Ovary (tissue), 9 donors: ENCODE data around the gene SCYL1. TPM values are rescaled to one million over a fixed set of nuclear protein-coding genes. Genes with fewer than 3 reads are reported as not detected.

ENCODE experiments used
- DNase-seq, 5 donors: peaks; one replicate each; pipeline ENCODE4 v3.0.0-alpha.2; 2019 to 2020
- H3K27ac ChIP-seq, 2 donors: fragments of 200-600 bp; one replicate each; pipeline versions ENCODE4 v1.5.1 to v1.8.0; 2019 to 2022
- H3K27me3 ChIP-seq: fragments of 200-600 bp; one replicate; pipeline ENCODE4 v1.8.0; 2022
- H3K36me3 ChIP-seq: fragments of 200-600 bp; sonication (generic); one replicate; pipeline ENCODE4 v1.5.1; 2019
- H3K4me1 ChIP-seq: one replicate; pipeline ENCODE4 v1.8.1; 2013; ENCODE audit warnings: mild to moderate bottlenecking, moderate library complexity; ENCODE audit not compliant: insufficient read depth
- H3K4me3 ChIP-seq: fragments of 200-600 bp; sonication (generic); one replicate; pipeline ENCODE4 v1.5.1; 2017
- H3K9me3 ChIP-seq, 2 donors: fragments of 200-600 bp in 1 of 2; sonication (generic) in 1 of 2; one replicate each; pipeline versions ENCODE4 v1.5.1 to v1.8.1; 2013 to 2019; ENCODE audit warnings: mild to moderate bottlenecking in 1 of 2, moderate library complexity in 1 of 2
- EP300 ChIP-seq: sonication (generic); formaldehyde crosslinking; IDR thresholded peaks from one replicate; pipeline ENCODE4 v1.6.1; 2017; ENCODE audit warnings: antibody characterized with exemption
- POLR2A ChIP-seq: fragments of 450-650 bp; IDR thresholded peaks from one replicate; pipeline ENCODE4 v1.6.1; 2017; ENCODE audit warnings: antibody characterized with exemption, mild to moderate bottlenecking, moderate library complexity
- WGBS, 3 donors: extraction: QIAGEN DNeasy Blood & Tissue Kit in 1 of 3; methylation state at CpG; one replicate each; pipeline versions ENCODE4 v1.1.5 to v1.1.7; 2013 to 2017; 5-methylcytosine and 5-hydroxymethylcytosine counted together
- intact Hi-C, 4 donors: fragments of 100-400 bp; cut with DNase I; formaldehyde crosslinking; loops; one replicate each; pipeline versions ENCODE4 v1.11.0 to v1.15.1; 2022 to 2023
- polyA plus RNA-seq, 2 donors: library from polyadenylated mRNA; stranded (reverse); fragments of 200-250 nt in 1 of 2; fragments of 350-450 nt in 1 of 2; fragmentation: Illumina TruSeq in 1 of 2; extraction: RNeasy Lipid Tissue Mini Kit (QIAGEN cat#74804) in 1 of 2; gene quantifications; one replicate each; pipeline ENCODE4 v1.2.3, GENCODE V29; 2013 to 2014
- total RNA-seq, 7 donors: library from RNA; depleted of rRNA in 2 of 7; stranded (reverse); fragments of >200 nt in 2 of 7; fragmentation: NEBNext Ultra II Directional in 3 of 7; extraction: Animal tissue kit (Norgen Biotek cat#: 25700) in 3 of 7; gene quantifications; one replicate each; pipeline versions ENCODE4 v1.1.0 to v1.2.4, GENCODE V29; 2016 to 2023
- TF ChIP-seq, protein P1 (sequence below), 3 donors: fragments of 450-650 bp in 2 of 3; fragments of 200-600 bp in 1 of 3; IDR thresholded peaks; one replicate each; pipeline versions ENCODE4 v1.5.1 to v1.8.0; 2016 to 2022; ENCODE audit warnings: antibody characterized with exemption in 3 of 3, mild to moderate bottlenecking in 1 of 3
- donor health status: DM: no; HTN: no; CAD: no; lungs with moderate emphysema.
- donor health status: DM: no; HTN: no; CAD: no.
- donor health status: Bipolar disorder and iron deficiency.
- donor health status: DM: yes; HTN: yes; CAD: no.
- donor health status: DM: no; HTN: no; CAD: no.
- donor health status: DM: yes; HTN: yes; CAD: no.

Gene SCYL1
- total and polyA plus RNA-seq, 9 donors, result 11.7 to 118 (median 86.6) TPM

DNA sequence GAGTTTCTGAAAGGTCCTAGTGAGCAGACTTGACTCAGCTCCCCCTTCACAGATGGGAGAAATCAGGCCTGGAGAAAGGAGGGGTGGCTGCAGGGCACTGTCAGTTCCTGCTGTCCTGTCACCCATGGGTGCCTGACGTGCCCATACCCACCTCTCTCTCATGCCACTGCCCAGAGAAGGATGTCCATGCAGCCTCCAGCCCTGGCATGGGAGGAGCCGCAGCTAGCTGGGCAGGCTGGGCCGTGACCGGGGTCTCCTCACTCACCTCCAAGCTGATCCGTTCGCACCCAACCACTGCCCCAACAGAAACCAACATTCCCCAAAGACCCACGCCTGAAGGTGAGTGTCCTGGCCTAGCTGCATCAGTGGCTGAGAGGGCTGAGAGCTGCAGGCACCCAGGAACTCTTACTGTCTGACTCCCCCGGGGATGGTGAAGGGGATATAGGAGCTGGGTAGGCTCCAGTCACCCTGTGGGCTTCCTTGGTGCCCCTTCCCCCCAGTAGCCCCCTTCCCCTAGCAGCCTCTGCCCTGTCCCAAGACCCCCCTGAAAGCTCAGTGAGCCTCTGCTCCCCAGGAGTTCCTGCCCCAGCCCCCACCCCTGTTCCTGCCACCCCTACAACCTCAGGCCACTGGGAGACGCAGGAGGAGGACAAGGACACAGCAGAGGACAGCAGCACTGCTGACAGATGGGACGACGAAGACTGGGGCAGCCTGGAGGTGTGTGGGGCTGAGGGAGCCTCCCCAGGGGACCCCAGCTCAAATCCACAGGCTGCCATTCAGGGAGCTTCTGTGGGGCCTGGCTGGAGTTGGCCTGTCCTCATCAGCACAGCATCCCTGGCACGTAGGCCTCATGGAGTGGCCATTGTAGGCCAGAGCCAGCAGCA, 11.8 kb downstream of the SCYL1 start:
- H3K36me3 ChIP-seq, result no peaks in the 10 kb centered on the region
- 74 to 80% (median 78%) methylated on average over 12 of the region's 12 CpGs for WGBS, 3 donors
- DNase-seq, result no peak
- H3K4me3 ChIP-seq, result no peak overlapping the region
- H3K27me3 ChIP-seq, result no peaks in the 10 kb centered on the region
- H3K27ac ChIP-seq, result no peak overlapping the region
- intact Hi-C loops, result no loop called here
- H3K9me3 ChIP-seq, result no peaks in the 10 kb centered on the region
- H3K4me1 ChIP-seq, result peaks cover 8% of the 10 kb centered on the region
- TF ChIP-seq, protein P1, sequence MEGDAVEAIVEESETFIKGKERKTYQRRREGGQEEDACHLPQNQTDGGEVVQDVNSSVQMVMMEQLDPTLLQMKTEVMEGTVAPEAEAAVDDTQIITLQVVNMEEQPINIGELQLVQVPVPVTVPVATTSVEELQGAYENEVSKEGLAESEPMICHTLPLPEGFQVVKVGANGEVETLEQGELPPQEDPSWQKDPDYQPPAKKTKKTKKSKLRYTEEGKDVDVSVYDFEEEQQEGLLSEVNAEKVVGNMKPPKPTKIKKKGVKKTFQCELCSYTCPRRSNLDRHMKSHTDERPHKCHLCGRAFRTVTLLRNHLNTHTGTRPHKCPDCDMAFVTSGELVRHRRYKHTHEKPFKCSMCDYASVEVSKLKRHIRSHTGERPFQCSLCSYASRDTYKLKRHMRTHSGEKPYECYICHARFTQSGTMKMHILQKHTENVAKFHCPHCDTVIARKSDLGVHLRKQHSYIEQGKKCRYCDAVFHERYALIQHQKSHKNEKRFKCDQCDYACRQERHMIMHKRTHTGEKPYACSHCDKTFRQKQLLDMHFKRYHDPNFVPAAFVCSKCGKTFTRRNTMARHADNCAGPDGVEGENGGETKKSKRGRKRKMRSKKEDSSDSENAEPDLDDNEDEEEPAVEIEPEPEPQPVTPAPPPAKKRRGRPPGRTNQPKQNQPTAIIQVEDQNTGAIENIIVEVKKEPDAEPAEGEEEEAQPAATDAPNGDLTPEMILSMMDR (IDR thresholded peaks at IDR 0.05), result no peak
- TF ChIP-seq EP300 (no peak), POLR2A (no peak)

DNA sequence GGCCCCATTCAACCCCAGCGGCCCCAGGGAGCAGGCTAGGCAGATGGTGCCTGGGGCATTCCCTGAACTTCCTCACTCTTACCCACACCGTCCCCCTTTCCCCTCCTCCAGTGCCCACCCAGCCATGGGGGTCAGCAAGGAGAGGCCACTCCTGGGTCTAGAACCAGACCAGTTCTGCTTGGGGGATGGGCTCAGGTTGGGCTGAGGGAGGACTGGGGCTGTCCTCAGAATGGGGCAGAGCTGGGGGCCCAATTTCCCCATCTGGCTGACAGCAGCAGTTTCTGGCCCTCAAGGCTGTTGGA, 12.4 kb downstream of the SCYL1 start:
- Histone ChIP-seq H3K27me3 (no peaks in the 10 kb centered on the region), H3K9me3 (no peaks in the 10 kb centered on the region), H3K4me3 (no peak overlapping the region), H3K27ac (peak overlapping the region; percentile 12 to 20), H3K36me3 (no peaks in the 10 kb centered on the region), H3K4me1 (peaks cover 8% of the 10 kb centered on the region)
- intact Hi-C loops, result no loop called here
- no peak for TF ChIP-seq EP300
- no peak for DNase-seq
- 79 to 91% (median 82%) methylated on average over 2 of the region's 2 CpGs for WGBS, 3 donors

DNA sequence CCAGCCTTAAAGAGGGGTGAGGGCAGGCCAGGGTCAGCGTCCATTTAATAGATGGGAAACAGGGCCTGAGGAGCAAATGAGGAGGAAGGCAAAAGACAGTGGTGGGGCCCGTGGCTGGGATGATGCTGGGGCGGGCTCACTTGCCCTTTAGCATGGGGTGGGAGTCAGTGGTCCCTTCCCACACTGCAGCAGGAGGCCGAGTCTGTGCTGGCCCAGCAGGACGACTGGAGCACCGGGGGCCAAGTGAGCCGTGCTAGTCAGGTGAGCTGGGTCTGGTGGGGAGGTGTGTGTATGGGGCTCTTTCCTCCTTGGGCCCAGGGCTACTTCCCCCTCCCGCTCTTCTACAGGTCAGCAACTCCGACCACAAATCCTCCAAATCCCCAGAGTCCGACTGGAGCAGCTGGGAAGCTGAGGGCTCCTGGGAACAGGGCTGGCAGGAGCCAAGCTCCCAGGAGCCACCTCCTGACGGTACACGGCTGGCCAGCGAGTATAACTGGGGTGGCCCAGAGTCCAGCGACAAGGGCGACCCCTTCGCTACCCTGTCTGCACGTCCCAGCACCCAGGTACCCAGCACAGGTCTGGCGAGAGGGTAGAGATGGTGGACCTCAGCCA, 12.8 kb downstream of the SCYL1 start:
- H3K27ac ChIP-seq, result peak overlapping the region; percentile 20 to 84
- DNase-seq, result peak in 1 of 5 donors; percentile 41
- WGBS, 3 donors, result 64 to 73% (median 66%) methylated on average over 17 to 18 of the region's 18 CpGs
- no peaks in the 10 kb centered on the region for H3K36me3 ChIP-seq
- no peaks in the 10 kb centered on the region for H3K9me3 ChIP-seq
- peaks cover 8% of the 10 kb centered on the region for H3K4me1 ChIP-seq
- intact Hi-C loops, result no loop called here
- H3K4me3 ChIP-seq, result no peak overlapping the region
- no peaks in the 10 kb centered on the region for H3K27me3 ChIP-seq
- TF ChIP-seq, protein P1 (IDR thresholded peaks at IDR 0.05), result no peak
- TF ChIP-seq POLR2A, result no peak
- no peak for TF ChIP-seq EP300

DNA sequence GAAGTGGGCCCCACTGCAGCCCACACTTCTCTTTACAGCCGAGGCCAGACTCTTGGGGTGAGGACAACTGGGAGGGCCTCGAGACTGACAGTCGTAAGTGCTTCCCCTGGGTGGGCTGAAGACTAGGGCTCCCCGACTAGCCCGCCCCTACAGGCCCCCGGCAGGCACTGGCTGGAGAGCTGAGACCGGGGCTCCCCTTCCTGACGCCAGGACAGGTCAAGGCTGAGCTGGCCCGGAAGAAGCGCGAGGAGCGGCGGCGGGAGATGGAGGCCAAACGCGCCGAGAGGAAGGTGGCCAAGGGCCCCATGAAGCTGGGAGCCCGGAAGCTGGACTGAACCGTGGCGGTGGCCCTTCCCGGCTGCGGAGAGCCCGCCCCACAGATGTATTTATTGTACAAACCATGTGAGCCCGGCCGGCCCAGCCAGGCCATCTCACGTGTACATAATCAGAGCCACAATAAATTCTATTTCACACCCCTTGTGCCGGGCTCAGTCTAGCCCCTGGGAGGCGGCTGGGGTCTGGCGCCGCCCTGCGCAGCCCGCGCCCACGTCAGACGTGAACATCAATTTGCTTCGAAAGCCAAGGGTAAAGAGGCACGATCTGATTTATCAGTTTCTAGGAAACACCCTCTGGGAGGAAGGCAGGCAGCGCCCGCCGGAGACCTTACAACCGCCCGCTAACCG, 13.5 kb downstream of the SCYL1 start:
- intact Hi-C loops, result no loop called here
- H3K4me3 ChIP-seq, result no peak overlapping the region
- WGBS, 3 donors, result 45 to 68% (median 52%) methylated on average over 38 to 43 of the region's 43 CpGs
- peaks cover 8% of the 10 kb centered on the region for H3K4me1 ChIP-seq
- no peaks in the 10 kb centered on the region for H3K9me3 ChIP-seq
- peak in 4 of 5 donors; percentile 70 to 81 (median 72) for DNase-seq
- peak overlapping the region in 1 of 2 donors; percentile 84 for H3K27ac ChIP-seq
- TF ChIP-seq, protein P1 (IDR thresholded peaks at IDR 0.05), result no peak
- TF ChIP-seq EP300 (no peak), POLR2A (no peak)
- no peaks in the 10 kb centered on the region for H3K36me3 ChIP-seq
- H3K27me3 ChIP-seq, result no peaks in the 10 kb centered on the region
